GM23338 (cell line): ENCODE data around the gene OR52A1.

Experiments used
- EZH2 ChIP-seq: fragments of 200-600 bp; sonication (generic); IDR thresholded peaks from one replicate; pipeline ENCODE4 v1.8.0; 2017; ENCODE audit warnings: antibody characterized with exemption, mild to moderate bottlenecking, low read depth; ENCODE audit not compliant: unreplicated experiment
- POLR2AphosphoS5 ChIP-seq: IDR thresholded peaks from 2 replicates; pipeline ENCODE4 v1.6.1; 2016; ENCODE audit warnings: antibody characterized with exemption, low read depth
- TF ChIP-seq, protein P1 (sequence below), 2 experiments: fragments of 200-600 bp in 1 of 2; sonication (generic) in 1 of 2; conservative IDR thresholded peaks; 2 replicates each; pipeline versions ENCODE4 v1.5.1 to v1.6.1; 2016 to 2017; ENCODE audit warnings: antibody characterized with exemption in 2 of 2, low read depth in 2 of 2, mild to moderate bottlenecking in 2 of 2, moderate library complexity in 1 of 2
- TF ChIP-seq, protein P2 (sequence below): IDR thresholded peaks from one replicate; pipeline ENCODE4 v1.6.1; 2018; ENCODE audit warnings: antibody characterized with exemption; ENCODE audit not compliant: unreplicated experiment

GRCh38 chr11:5171856-5172255, 17.3 kb upstream of the OR52A1 start:
- TF ChIP-seq, protein P1, sequence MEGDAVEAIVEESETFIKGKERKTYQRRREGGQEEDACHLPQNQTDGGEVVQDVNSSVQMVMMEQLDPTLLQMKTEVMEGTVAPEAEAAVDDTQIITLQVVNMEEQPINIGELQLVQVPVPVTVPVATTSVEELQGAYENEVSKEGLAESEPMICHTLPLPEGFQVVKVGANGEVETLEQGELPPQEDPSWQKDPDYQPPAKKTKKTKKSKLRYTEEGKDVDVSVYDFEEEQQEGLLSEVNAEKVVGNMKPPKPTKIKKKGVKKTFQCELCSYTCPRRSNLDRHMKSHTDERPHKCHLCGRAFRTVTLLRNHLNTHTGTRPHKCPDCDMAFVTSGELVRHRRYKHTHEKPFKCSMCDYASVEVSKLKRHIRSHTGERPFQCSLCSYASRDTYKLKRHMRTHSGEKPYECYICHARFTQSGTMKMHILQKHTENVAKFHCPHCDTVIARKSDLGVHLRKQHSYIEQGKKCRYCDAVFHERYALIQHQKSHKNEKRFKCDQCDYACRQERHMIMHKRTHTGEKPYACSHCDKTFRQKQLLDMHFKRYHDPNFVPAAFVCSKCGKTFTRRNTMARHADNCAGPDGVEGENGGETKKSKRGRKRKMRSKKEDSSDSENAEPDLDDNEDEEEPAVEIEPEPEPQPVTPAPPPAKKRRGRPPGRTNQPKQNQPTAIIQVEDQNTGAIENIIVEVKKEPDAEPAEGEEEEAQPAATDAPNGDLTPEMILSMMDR (conservative IDR thresholded peaks at IDR 0.05; ENCODE audit: low read depth in 2 of 2), result no peak
- TF ChIP-seq POLR2AphosphoS5 (no peak), EZH2 (no peak)
- TF ChIP-seq, protein P2, sequence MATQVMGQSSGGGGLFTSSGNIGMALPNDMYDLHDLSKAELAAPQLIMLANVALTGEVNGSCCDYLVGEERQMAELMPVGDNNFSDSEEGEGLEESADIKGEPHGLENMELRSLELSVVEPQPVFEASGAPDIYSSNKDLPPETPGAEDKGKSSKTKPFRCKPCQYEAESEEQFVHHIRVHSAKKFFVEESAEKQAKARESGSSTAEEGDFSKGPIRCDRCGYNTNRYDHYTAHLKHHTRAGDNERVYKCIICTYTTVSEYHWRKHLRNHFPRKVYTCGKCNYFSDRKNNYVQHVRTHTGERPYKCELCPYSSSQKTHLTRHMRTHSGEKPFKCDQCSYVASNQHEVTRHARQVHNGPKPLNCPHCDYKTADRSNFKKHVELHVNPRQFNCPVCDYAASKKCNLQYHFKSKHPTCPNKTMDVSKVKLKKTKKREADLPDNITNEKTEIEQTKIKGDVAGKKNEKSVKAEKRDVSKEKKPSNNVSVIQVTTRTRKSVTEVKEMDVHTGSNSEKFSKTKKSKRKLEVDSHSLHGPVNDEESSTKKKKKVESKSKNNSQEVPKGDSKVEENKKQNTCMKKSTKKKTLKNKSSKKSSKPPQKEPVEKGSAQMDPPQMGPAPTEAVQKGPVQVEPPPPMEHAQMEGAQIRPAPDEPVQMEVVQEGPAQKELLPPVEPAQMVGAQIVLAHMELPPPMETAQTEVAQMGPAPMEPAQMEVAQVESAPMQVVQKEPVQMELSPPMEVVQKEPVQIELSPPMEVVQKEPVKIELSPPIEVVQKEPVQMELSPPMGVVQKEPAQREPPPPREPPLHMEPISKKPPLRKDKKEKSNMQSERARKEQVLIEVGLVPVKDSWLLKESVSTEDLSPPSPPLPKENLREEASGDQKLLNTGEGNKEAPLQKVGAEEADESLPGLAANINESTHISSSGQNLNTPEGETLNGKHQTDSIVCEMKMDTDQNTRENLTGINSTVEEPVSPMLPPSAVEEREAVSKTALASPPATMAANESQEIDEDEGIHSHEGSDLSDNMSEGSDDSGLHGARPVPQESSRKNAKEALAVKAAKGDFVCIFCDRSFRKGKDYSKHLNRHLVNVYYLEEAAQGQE, result no peak
